HFFc6 (cell line): ENCODE results near the gene CD200R1L. TPM values are rescaled to one million over a fixed set of nuclear protein-coding genes. Genes with fewer than 3 reads are reported as not detected.

Experiments
- DNase-seq: peaks from one replicate; pipeline ENCODE4 v3.0.0-alpha.2; 2018
- H3K27ac Mint-ChIP-seq: 2 replicates; pipeline ENCODE4 v1.8.0; 2020; ENCODE audit warnings: mild to moderate bottlenecking, mixed read lengths
- H3K27me3 Mint-ChIP-seq: 2 replicates; pipeline ENCODE4 v1.8.0; 2021; ENCODE audit warnings: mild to moderate bottlenecking, moderate library complexity, mixed read lengths; ENCODE audit not compliant: insufficient read depth
- H3K36me3 Mint-ChIP-seq: 2 replicates; pipeline ENCODE4 v1.8.0; 2021; ENCODE audit warnings: low read depth, mixed read lengths
- H3K4me1 Mint-ChIP-seq: 2 replicates; pipeline ENCODE4 v1.8.0; 2020; ENCODE audit warnings: low read depth, mixed read lengths
- H3K4me3 Mint-ChIP-seq: 2 replicates; pipeline ENCODE4 v1.8.0; 2020; ENCODE audit warnings: mild to moderate bottlenecking, moderate library complexity, mixed read lengths
- H3K9me3 Mint-ChIP-seq: 2 replicates; pipeline ENCODE4 v1.8.0; 2020; ENCODE audit warnings: mild to moderate bottlenecking, mixed read lengths
- total RNA-seq, 6 experiments: library from RNA; stranded (reverse); fragmentation: NEBNext Ultra II Directional; extraction: Animal tissue kit (Norgen Biotek cat#: 25700); gene quantifications; 2 replicates in 1 of 6; 3 replicates in 5 of 6; pipeline ENCODE4 v1.2.3, GENCODE V29; 2021
- TF ChIP-seq, protein P1 (sequence below): fragments of 200-600 bp; sonication (generic); IDR thresholded peaks from 2 replicates; pipeline ENCODE4 v1.5.0; 2021; ENCODE audit warnings: antibody characterized with exemption, mild to moderate bottlenecking

CD200R1L gene
- total RNA-seq, 6 experiments from 2014 or later, result not detected

- TF ChIP-seq, protein P1, sequence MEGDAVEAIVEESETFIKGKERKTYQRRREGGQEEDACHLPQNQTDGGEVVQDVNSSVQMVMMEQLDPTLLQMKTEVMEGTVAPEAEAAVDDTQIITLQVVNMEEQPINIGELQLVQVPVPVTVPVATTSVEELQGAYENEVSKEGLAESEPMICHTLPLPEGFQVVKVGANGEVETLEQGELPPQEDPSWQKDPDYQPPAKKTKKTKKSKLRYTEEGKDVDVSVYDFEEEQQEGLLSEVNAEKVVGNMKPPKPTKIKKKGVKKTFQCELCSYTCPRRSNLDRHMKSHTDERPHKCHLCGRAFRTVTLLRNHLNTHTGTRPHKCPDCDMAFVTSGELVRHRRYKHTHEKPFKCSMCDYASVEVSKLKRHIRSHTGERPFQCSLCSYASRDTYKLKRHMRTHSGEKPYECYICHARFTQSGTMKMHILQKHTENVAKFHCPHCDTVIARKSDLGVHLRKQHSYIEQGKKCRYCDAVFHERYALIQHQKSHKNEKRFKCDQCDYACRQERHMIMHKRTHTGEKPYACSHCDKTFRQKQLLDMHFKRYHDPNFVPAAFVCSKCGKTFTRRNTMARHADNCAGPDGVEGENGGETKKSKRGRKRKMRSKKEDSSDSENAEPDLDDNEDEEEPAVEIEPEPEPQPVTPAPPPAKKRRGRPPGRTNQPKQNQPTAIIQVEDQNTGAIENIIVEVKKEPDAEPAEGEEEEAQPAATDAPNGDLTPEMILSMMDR, result no peak
- no peak overlapping the region for H3K27ac Mint-ChIP-seq
- no peaks in the 10 kb centered on the region for H3K9me3 Mint-ChIP-seq
Measured at GRCh38 chr3:112781599-112781998, 65.1 kb downstream of the CD200R1L start.

DNA sequence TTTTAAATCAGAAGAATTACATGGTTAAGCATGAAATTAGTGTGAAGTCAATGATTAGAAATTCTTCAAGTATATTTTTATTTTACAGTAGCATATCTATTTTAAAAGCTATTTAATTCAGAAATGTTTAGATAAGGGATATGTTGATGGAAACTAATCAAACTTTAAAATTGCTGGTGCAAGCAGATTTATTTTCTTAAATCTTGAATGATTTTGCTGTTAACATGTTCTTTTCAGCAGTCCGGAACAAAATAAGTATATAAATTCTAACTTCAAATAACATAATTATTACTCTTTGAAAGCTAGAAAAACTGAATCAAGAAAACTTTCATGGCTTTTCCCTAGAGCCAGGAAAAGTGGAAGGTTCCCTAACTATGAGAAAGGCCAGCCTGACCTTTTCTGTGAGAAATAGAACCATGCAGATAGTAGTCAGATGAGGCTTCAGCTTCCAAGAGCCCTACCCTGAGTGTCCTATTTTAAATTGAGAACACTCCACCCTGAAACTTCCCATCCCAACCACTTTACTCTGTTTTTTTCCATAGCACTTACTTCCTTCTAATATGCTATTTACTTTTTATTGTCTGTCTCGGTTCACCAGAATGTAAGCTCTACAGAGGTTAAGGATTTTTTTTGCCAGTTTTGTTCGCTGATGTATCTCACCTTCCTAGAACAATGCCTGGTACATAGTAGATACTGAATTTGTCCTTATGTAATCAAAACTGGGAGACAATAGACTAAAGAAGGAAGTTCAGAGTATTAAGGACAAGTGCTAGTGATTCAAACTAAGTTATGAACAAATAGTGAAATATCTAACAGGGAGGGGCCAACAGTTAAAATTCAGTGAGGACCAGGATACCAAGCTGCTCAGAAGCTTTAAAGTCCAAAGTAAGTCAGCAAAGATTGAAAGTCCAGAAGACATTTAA is 66.8 kb downstream of the CD200R1L start:
- H3K36me3 Mint-ChIP-seq, result no peaks in the 10 kb centered on the region
- TF ChIP-seq, protein P1, result no peak
- no peak for DNase-seq
- no peak overlapping the region for H3K4me3 Mint-ChIP-seq
- H3K27ac Mint-ChIP-seq, result no peak overlapping the region
- no peaks in the 10 kb centered on the region; the same call in none of the 2 replicates for H3K27me3 Mint-ChIP-seq
- peaks cover 63% of the 10 kb centered on the region for H3K4me1 Mint-ChIP-seq
- no peaks in the 10 kb centered on the region for H3K9me3 Mint-ChIP-seq

More at GRCh38 chr3:112781599-112781998, 65.1 kb downstream of the CD200R1L start:
- no peaks in the 10 kb centered on the region; the same call in none of the 2 replicates for H3K27me3 Mint-ChIP-seq
- H3K36me3 Mint-ChIP-seq, result no peaks in the 10 kb centered on the region
- peaks cover 56% of the 10 kb centered on the region for H3K4me1 Mint-ChIP-seq
- no peak for DNase-seq
- no peak overlapping the region for H3K4me3 Mint-ChIP-seq

DNA sequence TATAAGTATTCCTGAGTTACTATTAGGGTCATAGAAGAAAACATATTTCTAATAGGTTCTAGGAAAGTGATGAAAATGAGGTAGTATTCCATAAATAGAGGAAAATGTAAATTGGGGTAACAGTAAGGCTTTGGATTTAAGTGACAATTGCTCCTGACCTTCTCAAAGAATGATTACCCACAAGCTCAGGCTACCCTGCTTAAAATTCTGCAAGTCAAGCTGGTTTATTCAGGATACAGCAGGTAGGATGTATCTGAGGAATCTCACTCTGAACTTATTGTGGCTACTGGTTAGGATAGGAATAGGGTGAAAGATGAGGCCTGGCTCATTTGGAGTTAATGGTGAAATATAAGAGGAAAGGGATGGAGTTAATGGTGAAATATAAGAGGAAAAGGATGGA is 67.7 kb downstream of the CD200R1L start:
- Mint-ChIP-seq H3K27me3 (no peaks in the 10 kb centered on the region; the same call in none of the 2 replicates), H3K4me1 (peaks cover 71% of the 10 kb centered on the region), H3K27ac (peak overlapping the region; percentile 10; the same call in 1 of the 2 replicates), H3K4me3 (no peak overlapping the region), H3K36me3 (no peaks in the 10 kb centered on the region), H3K9me3 (no peaks in the 10 kb centered on the region)
- DNase-seq, result no peak
- TF ChIP-seq, protein P1, result no peak

- DNase-seq, result peak; percentile 80
- no peaks in the 10 kb centered on the region for H3K9me3 Mint-ChIP-seq
- H3K27ac Mint-ChIP-seq, result peak overlapping the region; percentile 62
- H3K27me3 Mint-ChIP-seq, result no peaks in the 10 kb centered on the region; the same call in none of the 2 replicates
- no peaks in the 10 kb centered on the region for H3K36me3 Mint-ChIP-seq
- TF ChIP-seq, protein P1, result no peak
- peaks cover 75% of the 10 kb centered on the region for H3K4me1 Mint-ChIP-seq
- no peak overlapping the region for H3K4me3 Mint-ChIP-seq
Measured at GRCh38 chr3:112778353-112778948, 68.2 kb downstream of the CD200R1L start.

DNA sequence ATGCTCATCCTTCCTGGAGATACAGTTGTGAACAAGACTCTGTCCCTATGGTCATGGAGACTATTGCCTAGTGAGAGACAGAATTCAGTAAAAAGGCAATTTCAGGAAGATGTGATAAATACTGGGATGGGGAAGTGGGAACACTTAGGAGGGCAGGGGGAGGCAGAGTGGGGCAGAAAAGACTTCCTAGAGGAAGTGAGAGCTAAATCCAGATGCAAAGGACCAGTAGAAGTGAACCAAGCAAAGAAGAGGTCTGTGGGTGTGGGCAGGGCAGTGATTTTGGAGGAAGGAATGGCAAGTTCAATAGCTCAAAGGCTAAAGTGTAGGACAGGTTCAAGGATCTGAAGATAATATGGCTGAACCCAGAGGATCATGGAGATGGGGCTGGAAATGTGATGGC is 68.9 kb downstream of the CD200R1L start:
- Mint-ChIP-seq H3K36me3 (no peaks in the 10 kb centered on the region), H3K4me1 (peaks cover 75% of the 10 kb centered on the region), H3K27me3 (no peaks in the 10 kb centered on the region; the same call in none of the 2 replicates)

More for the DNA sequence above, 68.9 kb downstream of the CD200R1L start:
- Mint-ChIP-seq H3K9me3 (no peaks in the 10 kb centered on the region), H3K27ac (peak overlapping the region; percentile 62), H3K4me3 (peak overlapping the region; percentile 1; the same call in 1 of the 2 replicates)
- TF ChIP-seq, protein P1, result no peak
- DNase-seq, result no peak
